Measurements from ENCODE around the gene DPP9. TPM values are rescaled to one million over a fixed set of nuclear protein-coding genes. Genes with fewer than 3 reads are reported as not detected.

The DPP9 gene
- total and polyA plus RNA-seq, 2 of the 4 experiments (the other 2 are of a cell fraction), result 12.4 to 33.0 TPM

GRCh38 chr19:4652075-4652474 lies 71.6 kb downstream of the DPP9 start:
- H3K4me1 ChIP-seq (ENCODE audit: control insufficient read depth, insufficient read depth, low read length), result no peaks in the 10 kb centered on the region
- no peak overlapping the region for H2BK20ac ChIP-seq (ENCODE audit: low read depth, low read length)
- H2BK120ac ChIP-seq (ENCODE audit: low read depth, low read length), result no peak overlapping the region
- H3K36me3 ChIP-seq (ENCODE audit: control insufficient read depth, insufficient read depth, low read length), result peaks cover 19% of the 10 kb centered on the region
- POLR2A ChIA-PET (ENCODE audit: unreplicated experiment), result no interaction called here
- H3K4me3 ChIP-seq (ENCODE audit: insufficient read depth, low read depth, low read length), result no peak overlapping the region
- no peak overlapping the region for H2AK5ac ChIP-seq (ENCODE audit: low read depth, low read length)
- H3K9me1 ChIP-seq (ENCODE audit: insufficient read depth, low read length), result 0 out of 2 replicates have a peak, but pooled peaks cover 4% of the 10 kb centered on the region
- H3K27ac ChIP-seq (ENCODE audit: insufficient read depth, low read length), result no peak overlapping the region
- intact Hi-C loops (cut with micrococcal nuclease), result no loop called here
- TF ChIP-seq CEBPB (IDR thresholded peaks at IDR 0.05; ENCODE audit: low read depth, low read length) (no peak), RFX5 (IDR thresholded peaks at IDR 0.05; ENCODE audit: low read depth, low read length) (no peak), CHD1 (IDR thresholded peaks at IDR 0.05; ENCODE audit: low read depth, low read length) (no peak), RAD21 (IDR thresholded peaks at IDR 0.05; ENCODE audit: low read length) (no peak), RCOR1 (IDR thresholded peaks at IDR 0.05; ENCODE audit: insufficient replicate concordance, low read length) (no peak), MXI1 (IDR thresholded peaks at IDR 0.05; ENCODE audit: borderline replicate concordance, low read depth, low read length) (no peak), SMC3 (IDR thresholded peaks at IDR 0.05; ENCODE audit: low read depth, low read length) (no peak), MAFK (IDR thresholded peaks at IDR 0.05; ENCODE audit: low read depth, low read length) (no peak), NFE2L2 (IDR thresholded peaks at IDR 0.05; ENCODE audit: low read depth, low read length) (no peak), FOS (IDR thresholded peaks at IDR 0.05; ENCODE audit: low read depth, low read length) (no peak), MAZ (IDR thresholded peaks at IDR 0.05; ENCODE audit: borderline replicate concordance, low read depth, low read length) (no peak), CTCF (conservative IDR thresholded peaks at IDR 0.05; ENCODE audit: low read depth, low read length) (no peak)
- TF ChIP-seq, protein P1, sequence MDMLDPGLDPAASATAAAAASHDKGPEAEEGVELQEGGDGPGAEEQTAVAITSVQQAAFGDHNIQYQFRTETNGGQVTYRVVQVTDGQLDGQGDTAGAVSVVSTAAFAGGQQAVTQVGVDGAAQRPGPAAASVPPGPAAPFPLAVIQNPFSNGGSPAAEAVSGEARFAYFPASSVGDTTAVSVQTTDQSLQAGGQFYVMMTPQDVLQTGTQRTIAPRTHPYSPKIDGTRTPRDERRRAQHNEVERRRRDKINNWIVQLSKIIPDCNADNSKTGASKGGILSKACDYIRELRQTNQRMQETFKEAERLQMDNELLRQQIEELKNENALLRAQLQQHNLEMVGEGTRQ (IDR thresholded peaks at IDR 0.05; ENCODE audit: low read depth, low read length), result no peak
- TF ChIP-seq, protein P2, sequence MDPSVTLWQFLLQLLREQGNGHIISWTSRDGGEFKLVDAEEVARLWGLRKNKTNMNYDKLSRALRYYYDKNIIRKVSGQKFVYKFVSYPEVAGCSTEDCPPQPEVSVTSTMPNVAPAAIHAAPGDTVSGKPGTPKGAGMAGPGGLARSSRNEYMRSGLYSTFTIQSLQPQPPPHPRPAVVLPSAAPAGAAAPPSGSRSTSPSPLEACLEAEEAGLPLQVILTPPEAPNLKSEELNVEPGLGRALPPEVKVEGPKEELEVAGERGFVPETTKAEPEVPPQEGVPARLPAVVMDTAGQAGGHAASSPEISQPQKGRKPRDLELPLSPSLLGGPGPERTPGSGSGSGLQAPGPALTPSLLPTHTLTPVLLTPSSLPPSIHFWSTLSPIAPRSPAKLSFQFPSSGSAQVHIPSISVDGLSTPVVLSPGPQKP (IDR thresholded peaks at IDR 0.05; ENCODE audit: borderline replicate concordance, low read depth, low read length), result no peak
- H3K27me3 ChIP-seq (ENCODE audit: control insufficient read depth, insufficient read depth, low read length), result no peaks in the 10 kb centered on the region
- H3K9me3 ChIP-seq (ENCODE audit: control insufficient read depth, insufficient read depth, low read length), result no peaks in the 10 kb centered on the region
- H3K4ac ChIP-seq (ENCODE audit: low read depth, low read length), result no peak overlapping the region
- no peak overlapping the region for H3K23ac ChIP-seq (ENCODE audit: low read depth, low read length)
- dilution Hi-C loops (cut with HindIII; ENCODE audit: low sequenced_read_pairs, unreplicated experiment), result no loop called here
- WGBS, 2 experiments (ENCODE audit: extremely low coverage in 2 of 2, insufficient read length in 1 of 2), result 95% methylated on average over 32 of the region's 44 CpGs; no CpG with 5 or more reads in 1 of the 2 experiments
- H2AK9ac ChIP-seq (replicated peaks; ENCODE audit: low read depth, low read length, poor library complexity), result no peak overlapping the region
- in situ Hi-C loops (cut with MboI; ENCODE audit: low sequenced_read_pairs), result no loop called here
- H4K20me1 ChIP-seq (ENCODE audit: insufficient read depth, low read length), result peaks cover 3% of the 10 kb centered on the region
- CTCF ChIA-PET, result no interaction called here
- H3K56ac ChIP-seq (ENCODE audit: extremely low read depth, insufficient read depth, low read length), result no peak overlapping the region
- H2BK15ac ChIP-seq (ENCODE audit: low read depth, low read length), result no peak overlapping the region
- H2BK5ac ChIP-seq (ENCODE audit: low read depth, low read length, poor library complexity, severe bottlenecking), result no peak overlapping the region
- DNase-seq (no peak), ATAC-seq (ENCODE audit: low read depth) (no peak)
- no peak overlapping the region for H3K4me2 ChIP-seq (ENCODE audit: low read depth, low read length)
- H3K18ac ChIP-seq (ENCODE audit: low read depth, low read length), result no peak overlapping the region
- no peak overlapping the region for H4K8ac ChIP-seq (ENCODE audit: low read depth in 2 of 2, low read length in 2 of 2)
- H2AFZ ChIP-seq (replicated peaks; ENCODE audit: low read length, poor library complexity), result no peak overlapping the region
- H3K14ac ChIP-seq (replicated peaks; ENCODE audit: low read depth, low read length), result no peak overlapping the region
- no peak overlapping the region for H4K5ac ChIP-seq (ENCODE audit: low read depth, low read length)
- no peak overlapping the region for H4K91ac ChIP-seq (ENCODE audit: insufficient read depth, low read depth, low read length)
- no TSS peak for BruUV-seq (replicated peaks)
- H3K79me1 ChIP-seq (ENCODE audit: low read depth in 1 of 2, low read length in 2 of 2), result peaks cover 8 to 25% of the 10 kb centered on the region in 2 experiments
- no peak overlapping the region for H3K9ac ChIP-seq (ENCODE audit: low read depth, low read length)

Data from IMR-90 (cell line).